HEK293T (cell line): Measurements from ENCODE around the gene RNF180.

Experiments
- CTCF ChIA-PET: fragments of 350-600 bp; formaldehyde crosslinking; extraction: SDS; loops from one replicate; lab custom pipeline; 2021; ENCODE audit warnings: antibody characterized with exemption, inconsistent platforms; lab: Yijun Ruan, JAX
- POLR2A ChIA-PET: fragments of 350-600 bp; formaldehyde crosslinking; extraction: SDS; loops from one replicate; lab custom pipeline; 2020; ENCODE audit warnings: antibody characterized with exemption, inconsistent platforms; lab: Yijun Ruan, JAX
- DNase-seq: peaks from one replicate; pipeline ENCODE4 v3.0.0; 2012; ENCODE audit warnings: mixed read lengths; ENCODE audit errors: extremely low spot score
- ARNT ChIP-seq: fragments of 450-650 bp; IDR thresholded peaks from 2 replicates; pipeline ENCODE4 v1.6.1; 2017; ENCODE audit warnings: mild to moderate bottlenecking
- BHLHE40 ChIP-seq: fragments of 450-650 bp; IDR thresholded peaks from 2 replicates; pipeline ENCODE4 v1.6.1; 2016; ENCODE audit warnings: mild to moderate bottlenecking, moderate library complexity, borderline replicate concordance
- CTBP1 ChIP-seq: fragments of 450-650 bp; IDR thresholded peaks from 2 replicates; pipeline ENCODE4 v1.6.1; 2016; ENCODE audit warnings: borderline replicate concordance
- ELF4 ChIP-seq: fragments of 450-650 bp; IDR thresholded peaks from 2 replicates; pipeline ENCODE4 v1.6.1; 2017; ENCODE audit warnings: antibody characterized with exemption
- FOXA1 ChIP-seq: fragments of 450-650 bp; IDR thresholded peaks from 2 replicates; pipeline ENCODE4 v1.6.1; 2016; ENCODE audit warnings: mild to moderate bottlenecking
- FOXK2 ChIP-seq: fragments of 450-650 bp; IDR thresholded peaks from 2 replicates; pipeline ENCODE4 v1.6.1; 2016; ENCODE audit warnings: mild to moderate bottlenecking
- FOXM1 ChIP-seq: fragments of 450-650 bp; IDR thresholded peaks from 2 replicates; pipeline ENCODE4 v1.6.1; 2017; ENCODE audit warnings: mild to moderate bottlenecking, borderline replicate concordance
- HDGF ChIP-seq: fragments of 450-650 bp; IDR thresholded peaks from 2 replicates; pipeline ENCODE4 v1.6.1; 2017; ENCODE audit warnings: antibody characterized with exemption, borderline replicate concordance
- L3MBTL2 ChIP-seq: fragments of 450-650 bp; conservative IDR thresholded peaks from 2 replicates; pipeline ENCODE4 v1.6.1; 2016; ENCODE audit warnings: mild to moderate bottlenecking
- LEF1 ChIP-seq: fragments of 450-650 bp; IDR thresholded peaks from 2 replicates; pipeline ENCODE4 v1.6.1; 2017; ENCODE audit warnings: mild to moderate bottlenecking, borderline replicate concordance
- NFRKB ChIP-seq: fragments of 450-650 bp; IDR thresholded peaks from 2 replicates; pipeline ENCODE4 v1.6.1; 2016; ENCODE audit warnings: mild to moderate bottlenecking, moderate library complexity
- SP1 ChIP-seq: fragments of 450-650 bp; IDR thresholded peaks from 2 replicates; pipeline ENCODE4 v1.6.1; 2017
- SUZ12 ChIP-seq: fragments of 450-650 bp; IDR thresholded peaks from 2 replicates; pipeline ENCODE4 v1.6.1; 2016; ENCODE audit warnings: mild to moderate bottlenecking
- TARDBP ChIP-seq: fragments of 450-650 bp; IDR thresholded peaks from 2 replicates; pipeline ENCODE4 v1.6.1; 2016
- ZNF384 ChIP-seq: fragments of 450-650 bp; IDR thresholded peaks from 2 replicates; pipeline ENCODE4 v1.6.1; 2016
- TF ChIP-seq, protein P1 (sequence below): fragments of 450-650 bp; IDR thresholded peaks from 2 replicates; pipeline ENCODE4 v1.6.1; 2016

The RNF180 gene

DNA sequence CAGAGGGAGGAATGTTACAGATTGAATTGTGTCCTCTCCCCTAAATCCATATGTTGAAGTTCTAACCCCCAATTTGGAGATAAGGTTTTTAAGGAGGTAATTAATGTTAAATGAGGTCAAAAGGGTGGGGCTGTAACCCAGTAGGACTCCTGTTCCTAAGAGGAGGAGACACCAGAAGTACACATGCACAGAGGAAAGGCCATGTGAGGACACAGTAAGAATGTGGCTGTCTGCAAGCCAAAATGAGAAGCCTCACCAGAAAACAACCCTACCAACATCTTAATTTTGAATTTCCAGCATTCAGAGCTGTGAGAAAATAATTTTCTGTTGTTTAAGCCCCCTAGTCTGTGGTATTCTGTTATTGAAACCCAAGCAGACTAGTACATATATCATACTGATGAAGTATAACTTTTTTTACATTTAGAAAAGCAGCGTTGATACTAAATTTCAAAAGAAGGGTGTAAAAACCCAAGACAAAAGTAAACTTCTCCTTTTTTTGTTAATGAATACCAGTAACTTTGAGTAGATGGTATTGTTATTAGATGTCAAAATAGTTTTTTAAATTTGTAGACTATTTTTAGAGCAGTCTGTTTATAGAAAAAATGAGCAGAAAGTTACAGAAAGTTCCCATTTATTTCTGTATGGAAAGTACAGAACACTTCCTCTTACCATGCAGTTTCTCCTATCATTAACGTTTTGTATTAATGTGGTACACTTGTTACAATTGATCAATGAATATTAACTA is 25.1 kb downstream of the RNF180 start:
- ChIA-PET POLR2A (no interaction called here), CTCF (no interaction called here)
- no peak for DNase-seq
- TF ChIP-seq NFRKB (no peak), FOXK2 (no peak), ELF4 (no peak)

DNA sequence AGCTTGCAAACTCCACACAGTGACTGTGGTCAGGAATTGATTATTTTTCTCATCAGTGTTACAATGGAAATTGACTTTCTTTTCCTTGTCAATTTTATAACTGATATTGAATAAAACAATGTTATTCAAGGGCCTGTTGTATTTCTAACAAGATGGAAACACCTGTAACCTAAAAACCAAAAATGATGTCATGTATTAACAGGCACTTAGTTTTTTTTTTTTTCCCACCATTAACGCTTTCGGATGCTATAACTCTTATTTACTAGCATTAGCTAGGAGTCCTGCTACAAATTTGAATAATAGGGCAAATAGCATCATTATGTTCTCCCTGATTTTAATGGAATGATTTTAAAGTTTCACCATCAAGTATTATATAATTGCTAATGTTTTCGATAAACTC is 30.3 kb downstream of the RNF180 start:
- no peak for DNase-seq
- POLR2A ChIA-PET = no interaction called here
- no peak for TF ChIP-seq SUZ12
- TF ChIP-seq FOXM1 = no peak
- no peak for TF ChIP-seq SP1
- TF ChIP-seq ARNT = no peak
- TF ChIP-seq ZNF384 = no peak
- TF ChIP-seq, protein P1, sequence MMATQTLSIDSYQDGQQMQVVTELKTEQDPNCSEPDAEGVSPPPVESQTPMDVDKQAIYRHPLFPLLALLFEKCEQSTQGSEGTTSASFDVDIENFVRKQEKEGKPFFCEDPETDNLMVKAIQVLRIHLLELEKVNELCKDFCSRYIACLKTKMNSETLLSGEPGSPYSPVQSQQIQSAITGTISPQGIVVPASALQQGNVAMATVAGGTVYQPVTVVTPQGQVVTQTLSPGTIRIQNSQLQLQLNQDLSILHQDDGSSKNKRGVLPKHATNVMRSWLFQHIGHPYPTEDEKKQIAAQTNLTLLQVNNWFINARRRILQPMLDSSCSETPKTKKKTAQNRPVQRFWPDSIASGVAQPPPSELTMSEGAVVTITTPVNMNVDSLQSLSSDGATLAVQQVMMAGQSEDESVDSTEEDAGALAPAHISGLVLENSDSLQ = no peak
- no peak for TF ChIP-seq NFRKB
- no peak for TF ChIP-seq ELF4
- no peak for TF ChIP-seq L3MBTL2
- TF ChIP-seq FOXA1 = no peak
- no peak for TF ChIP-seq BHLHE40
- no peak for TF ChIP-seq HDGF
- no peak for TF ChIP-seq CTBP1
- TF ChIP-seq LEF1 = no peak
- TF ChIP-seq FOXK2 = no peak
- no peak for TF ChIP-seq TARDBP
- CTCF ChIA-PET = no interaction called here

DNA sequence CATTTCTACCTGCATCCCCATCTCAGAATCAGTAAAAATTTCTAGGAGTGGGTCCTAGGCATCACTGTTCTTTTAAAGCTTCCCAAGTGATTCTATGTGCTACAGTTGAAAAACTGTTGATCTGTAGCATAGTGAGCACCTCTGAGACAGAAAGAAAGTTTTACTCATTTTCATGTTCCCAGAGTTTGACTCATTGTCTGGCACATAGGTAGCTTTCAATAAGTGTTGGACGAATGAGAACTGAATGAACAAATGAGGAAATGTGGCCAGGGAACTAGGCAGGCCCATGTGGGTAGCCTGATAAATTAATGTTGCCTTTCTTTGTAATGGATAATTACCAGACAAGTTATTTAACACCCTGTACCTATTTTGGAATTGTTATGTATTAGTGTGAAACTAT is 33.8 kb downstream of the RNF180 start:
- POLR2A ChIA-PET = no interaction called here
- no peak for DNase-seq
- TF ChIP-seq SP1 = no peak
- no peak for TF ChIP-seq ELF4
- TF ChIP-seq NFRKB = no peak
- TF ChIP-seq, protein P1 = no peak
- no peak for TF ChIP-seq FOXM1
- TF ChIP-seq FOXA1 = no peak
- no peak for TF ChIP-seq FOXK2
- TF ChIP-seq SUZ12 = no peak
- TF ChIP-seq LEF1 = no peak
- no peak for TF ChIP-seq ARNT
- TF ChIP-seq TARDBP = no peak
- no peak for TF ChIP-seq CTBP1
- no peak for TF ChIP-seq L3MBTL2
- CTCF ChIA-PET = no interaction called here

DNA sequence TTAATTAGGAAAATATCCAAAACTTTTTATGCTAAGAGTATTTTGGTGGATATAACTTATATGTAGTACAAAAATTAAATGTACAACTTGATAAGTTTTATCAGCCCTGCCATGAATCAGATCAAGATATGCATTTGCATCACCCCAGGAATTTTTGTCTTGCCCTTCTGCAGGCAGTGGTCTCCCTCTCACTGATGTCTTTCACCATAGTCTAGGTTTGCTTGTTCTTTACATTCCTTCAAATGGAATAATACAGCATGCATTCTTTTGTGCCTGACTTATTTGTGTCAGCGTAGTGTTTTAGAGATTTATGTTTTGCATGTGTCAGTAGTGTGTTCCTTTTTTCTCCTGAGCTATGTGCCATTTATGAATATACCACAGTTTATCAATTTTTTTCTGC is 36.4 kb downstream of the RNF180 start:
- no peak for DNase-seq
- POLR2A ChIA-PET = no interaction called here
- no peak for TF ChIP-seq TARDBP
- TF ChIP-seq NFRKB = no peak
- TF ChIP-seq FOXA1 = no peak
- no peak for TF ChIP-seq FOXK2
- TF ChIP-seq FOXM1 = no peak
- no peak for TF ChIP-seq ARNT
- no peak for TF ChIP-seq ZNF384
- CTCF ChIA-PET = no interaction called here

DNA sequence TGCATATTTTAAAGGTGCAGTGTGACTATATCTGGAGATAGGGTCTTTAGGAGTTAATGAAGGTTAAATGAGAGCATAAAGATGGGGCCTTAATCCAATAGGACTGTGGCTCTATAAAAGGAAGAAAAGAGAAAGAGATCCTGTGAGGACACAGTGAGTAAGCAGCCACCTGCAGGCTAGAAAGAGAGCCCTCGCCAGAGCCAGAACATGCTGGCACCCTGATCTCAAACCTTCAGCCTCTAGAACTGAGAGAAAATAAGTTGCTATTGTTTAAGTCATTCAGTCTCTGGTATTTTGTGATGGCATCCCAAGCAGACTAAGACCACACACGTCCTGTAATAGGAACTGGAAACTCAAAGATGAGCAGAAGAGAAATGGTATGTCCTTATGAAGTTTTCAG is 41.0 kb downstream of the RNF180 start:
- CTCF ChIA-PET = no interaction called here
- no peak for TF ChIP-seq CTBP1
- TF ChIP-seq NFRKB = no peak
- TF ChIP-seq FOXM1 = no peak
- no peak for TF ChIP-seq FOXA1
- TF ChIP-seq ARNT = no peak
- TF ChIP-seq TARDBP = no peak
- TF ChIP-seq, protein P1 = no peak
- TF ChIP-seq BHLHE40 = no peak
- no peak for TF ChIP-seq FOXK2
- no peak for TF ChIP-seq ZNF384
- DNase-seq = no peak
- POLR2A ChIA-PET = no interaction called here

DNA sequence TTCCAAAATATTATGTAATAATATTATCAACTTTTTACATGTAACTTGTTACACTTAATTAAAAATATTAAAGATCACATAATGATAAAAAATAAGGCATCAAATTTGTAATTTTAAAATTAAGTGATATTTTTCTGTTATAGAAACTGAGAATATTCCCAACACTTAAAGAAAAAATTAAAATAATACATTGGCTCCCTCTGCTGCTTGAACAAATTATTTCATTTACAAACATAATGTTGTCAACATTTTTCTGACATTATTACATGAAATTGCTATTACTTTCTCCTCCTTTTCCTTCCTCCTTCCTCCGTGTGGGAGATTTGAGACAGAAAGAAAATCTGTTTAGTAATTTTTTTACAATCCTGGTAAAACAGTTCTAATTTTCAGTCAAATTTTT is 42.3 kb downstream of the RNF180 start:
- DNase-seq = no peak
- POLR2A ChIA-PET = no interaction called here
- TF ChIP-seq LEF1 (no peak), HDGF (no peak), FOXK2 (no peak), TARDBP (no peak), ARNT (no peak)
- TF ChIP-seq, protein P1 = no peak
- CTCF ChIA-PET = no interaction called here
